ENCODE results near the gene FOXJ3.
A peak's percentile ranks its signal among the peaks of the same experiment; 100 is the strongest.

The FOXJ3 gene

DNA sequence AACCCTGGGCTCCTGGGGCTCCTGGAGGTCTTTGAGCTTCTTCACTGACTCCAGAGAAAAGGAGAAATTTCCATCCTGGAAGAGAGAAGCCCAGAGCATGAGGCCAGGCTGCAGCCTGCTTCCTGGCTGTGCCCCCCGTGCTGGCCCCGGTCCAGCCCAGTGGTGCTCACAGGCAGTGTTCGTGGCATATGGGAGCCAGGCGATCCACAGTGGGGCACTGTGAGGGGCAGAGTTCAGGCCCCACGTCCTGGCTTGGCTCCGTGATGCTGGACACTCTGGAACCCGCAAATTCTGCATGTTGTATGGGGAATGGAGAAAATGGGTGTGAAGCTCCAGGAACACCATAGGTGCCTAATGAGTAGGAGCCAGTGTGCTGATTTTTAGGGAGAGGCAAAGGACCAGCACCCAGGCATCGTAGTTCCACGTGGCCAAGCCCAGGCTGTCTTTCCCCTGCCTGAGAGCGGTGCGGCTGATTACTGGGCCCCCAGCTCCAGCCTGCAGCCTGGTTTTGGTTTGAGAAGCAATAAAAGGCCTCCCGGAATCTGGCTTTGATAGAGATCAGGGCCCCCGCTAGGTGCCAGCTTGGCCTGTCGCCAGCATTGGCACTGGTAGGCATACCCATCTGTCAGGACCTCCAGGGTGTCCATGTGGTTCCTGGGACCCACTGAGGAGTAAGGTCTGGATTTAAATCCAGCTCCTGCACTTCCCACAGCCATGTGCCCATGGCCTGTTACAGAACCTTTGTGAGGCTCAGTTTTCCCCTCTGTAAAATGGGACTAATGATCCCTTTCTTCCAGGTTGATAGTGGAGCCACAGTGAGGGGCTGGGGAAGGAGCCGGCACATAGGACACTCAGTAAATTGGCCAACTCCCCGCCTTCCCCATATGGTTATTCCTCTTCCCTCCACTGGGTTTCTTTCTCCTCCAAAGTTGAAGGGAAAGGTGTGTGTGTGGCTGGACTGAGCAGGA, 171.2 kb downstream of the FOXJ3 start:
- no peak for DNase-seq

- DNase-seq: no peak
Measured at GRCh38 chr1:42163114-42163513, 171.9 kb downstream of the FOXJ3 start.

DNA sequence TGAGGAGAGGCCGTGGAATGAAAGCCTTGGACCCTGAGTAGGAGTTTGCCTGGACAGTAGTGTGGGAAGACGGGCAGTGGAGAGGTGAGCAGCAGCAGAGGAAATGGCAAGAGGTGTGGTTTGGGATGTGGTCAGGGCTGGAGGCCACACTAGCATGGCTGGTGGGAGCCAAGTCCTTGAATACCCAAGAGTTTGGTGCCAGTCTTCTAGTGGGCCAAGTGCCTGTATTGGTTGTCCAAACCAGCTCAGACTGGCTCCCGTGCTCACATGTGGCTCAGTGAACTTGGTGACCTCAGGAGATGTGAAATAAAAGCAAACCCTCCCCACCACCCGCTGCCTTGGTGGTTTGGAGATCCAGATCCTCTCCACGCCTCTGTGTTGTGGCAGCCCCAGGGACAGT, 172.9 kb downstream of the FOXJ3 start:
- DNase-seq: no peak

DNA sequence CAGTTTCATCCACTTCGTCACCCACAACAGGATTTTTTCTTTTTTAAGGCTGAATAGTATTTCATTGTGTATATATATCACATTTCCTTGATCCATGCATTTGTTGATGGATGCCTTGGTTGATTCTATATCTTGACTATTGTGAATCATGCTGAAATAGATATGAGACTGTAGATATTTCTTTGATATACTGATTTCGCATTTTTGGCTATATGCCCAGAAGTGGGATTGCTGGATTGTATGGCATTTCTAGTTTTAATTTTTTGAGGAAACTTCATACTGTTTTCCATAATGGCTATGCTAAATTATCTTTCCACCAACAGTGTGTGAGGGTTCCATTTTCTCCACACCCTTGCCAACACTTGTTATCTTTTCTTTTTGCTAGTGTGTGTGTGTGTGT, 176.8 kb downstream of the FOXJ3 start:
- no peak for DNase-seq

DNA sequence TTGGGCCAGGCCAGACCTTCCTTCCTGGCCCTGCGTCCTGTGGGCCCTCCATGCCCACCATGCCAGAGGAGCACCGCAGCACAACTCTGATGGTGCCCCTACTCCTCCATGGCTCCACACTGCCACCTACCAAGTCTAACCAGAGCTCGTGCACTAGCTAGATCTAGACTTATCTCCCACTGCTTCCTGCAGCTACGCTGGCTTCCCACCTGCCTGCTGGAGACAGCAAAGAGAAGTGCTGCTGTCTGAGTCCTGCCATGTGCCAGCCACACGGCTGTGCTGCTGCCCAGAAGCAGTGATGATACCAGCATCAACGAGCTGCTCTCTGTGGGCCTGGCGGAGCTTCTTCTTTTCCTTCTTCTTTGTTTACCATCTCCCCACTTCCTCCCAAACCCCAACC, 177.4 kb downstream of the FOXJ3 start:
- DNase-seq: peak in 1 of 2 donors; percentile 14

- DNase-seq: no peak
Measured at GRCh38 chr1:42155362-42155761, 179.7 kb downstream of the FOXJ3 start.

DNA sequence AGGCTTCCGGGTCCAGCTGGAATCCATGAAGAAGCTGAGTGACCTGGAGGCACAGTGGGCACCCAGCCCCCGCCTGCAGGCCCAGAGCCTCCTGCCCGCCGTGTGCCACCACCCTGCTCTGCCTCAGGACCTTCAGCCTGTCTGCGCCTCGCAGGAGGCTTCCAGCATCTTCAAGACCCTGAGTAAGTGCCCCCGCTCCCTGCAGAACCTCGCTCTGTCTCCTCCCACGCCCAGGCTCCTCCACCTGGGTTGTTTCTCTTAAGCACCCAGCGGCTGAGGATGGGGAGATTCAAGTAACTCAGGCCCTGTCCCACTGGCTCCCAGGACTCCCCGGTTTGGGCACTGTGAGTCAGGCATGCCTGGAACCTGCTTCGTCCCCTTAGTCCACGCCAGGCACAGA, 180.3 kb downstream of the FOXJ3 start:
- DNase-seq: no peak

- DNase-seq: no peak
Measured at GRCh38 chr1:42153624-42154023, 181.4 kb downstream of the FOXJ3 start.

DNA sequence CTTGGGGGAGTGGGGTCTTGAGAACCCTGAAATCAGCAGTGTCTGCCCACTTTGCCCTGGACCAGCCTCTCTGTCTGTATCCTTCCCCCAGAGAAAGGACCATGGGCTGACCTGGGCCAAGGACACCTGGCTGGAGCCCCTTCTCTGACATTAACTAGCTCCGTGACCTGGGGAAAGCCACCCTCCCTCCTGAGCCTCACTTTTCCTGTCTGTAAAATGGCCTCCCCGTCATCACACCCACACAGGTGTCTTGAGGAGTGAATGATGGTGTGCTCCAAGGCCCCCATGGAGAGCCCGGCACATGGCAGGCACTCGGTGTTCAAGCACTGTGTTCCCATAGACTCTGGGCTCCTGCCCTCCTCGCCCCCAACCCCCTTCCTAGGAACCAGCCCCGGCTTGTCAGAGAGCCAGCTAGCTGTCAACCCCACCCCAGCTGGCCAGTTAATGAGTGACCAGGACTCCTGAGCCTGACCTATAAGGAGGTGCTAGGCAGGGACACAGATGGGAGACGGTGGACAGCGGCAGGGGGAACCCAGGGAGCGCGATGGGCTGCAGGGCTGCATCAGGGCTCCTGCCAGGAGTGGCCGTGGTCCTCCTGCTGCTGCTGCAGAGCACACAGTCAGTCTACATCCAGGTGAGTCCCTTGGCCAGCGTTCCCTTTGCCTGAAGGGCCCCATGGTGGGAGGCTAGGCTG, 182.0 kb downstream of the FOXJ3 start, which contains the start of gene GUCA2B:
Gene GUCA2B, plus strand, starts transcription at position 504 of the 694 bp plus-strand sequence. Its CDS starts 41 bp downstream, at position 545.
- no peak for DNase-seq

DNA sequence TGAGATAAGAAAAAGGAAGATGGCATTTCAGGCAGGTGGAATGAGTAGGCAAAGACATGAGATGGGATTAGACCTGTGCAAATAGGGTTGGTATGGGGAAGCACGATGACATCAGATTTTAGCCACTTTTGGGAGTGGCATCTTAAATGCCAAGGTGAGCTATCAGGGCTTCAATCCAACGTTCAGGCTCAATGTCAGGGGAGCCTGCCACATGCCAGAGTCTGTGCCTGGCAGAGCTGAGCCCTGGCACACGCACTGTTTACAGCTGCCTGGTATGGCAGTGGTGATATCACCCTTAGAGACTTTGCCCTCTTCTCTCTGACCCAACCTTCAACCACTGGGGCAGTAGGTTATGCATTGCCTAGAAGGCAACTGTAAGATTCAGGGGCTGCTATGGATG, 182.9 kb downstream of the FOXJ3 start:
- no peak for DNase-seq

DNA sequence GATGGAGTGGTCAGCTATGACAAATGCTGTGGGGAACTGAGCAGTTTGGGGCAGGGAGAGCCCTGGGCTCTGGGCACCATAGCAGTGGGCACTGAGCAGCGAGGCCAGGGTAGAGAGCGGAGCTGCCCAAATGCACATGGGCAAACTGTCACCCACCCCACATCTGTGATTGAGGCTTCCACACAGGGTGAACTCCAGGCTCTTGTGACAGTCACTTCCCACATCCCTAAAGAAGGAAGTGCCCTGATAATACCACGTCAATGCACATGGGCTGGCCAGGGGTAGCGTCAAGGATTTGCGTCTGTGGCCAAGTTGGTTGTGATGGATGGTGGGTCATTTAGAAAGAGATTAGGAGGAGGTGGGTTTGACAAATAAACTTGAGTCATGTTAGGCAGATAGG, 184.4 kb downstream of the FOXJ3 start:
- no peak for DNase-seq

- DNase-seq: no peak
Measured at GRCh38 chr1:42148166-42148565, 186.9 kb downstream of the FOXJ3 start.

- DNase-seq: peak; percentile 59 to 71
Measured at GRCh38 chr1:42146626-42147320, 188.3 kb downstream of the FOXJ3 start.

- DNase-seq: no peak
Measured at GRCh38 chr1:42145764-42146625, 189.0 kb downstream of the FOXJ3 start.

- DNase-seq: no peak
Measured at GRCh38 chr1:42145389-42145716, 189.7 kb downstream of the FOXJ3 start.

DNA sequence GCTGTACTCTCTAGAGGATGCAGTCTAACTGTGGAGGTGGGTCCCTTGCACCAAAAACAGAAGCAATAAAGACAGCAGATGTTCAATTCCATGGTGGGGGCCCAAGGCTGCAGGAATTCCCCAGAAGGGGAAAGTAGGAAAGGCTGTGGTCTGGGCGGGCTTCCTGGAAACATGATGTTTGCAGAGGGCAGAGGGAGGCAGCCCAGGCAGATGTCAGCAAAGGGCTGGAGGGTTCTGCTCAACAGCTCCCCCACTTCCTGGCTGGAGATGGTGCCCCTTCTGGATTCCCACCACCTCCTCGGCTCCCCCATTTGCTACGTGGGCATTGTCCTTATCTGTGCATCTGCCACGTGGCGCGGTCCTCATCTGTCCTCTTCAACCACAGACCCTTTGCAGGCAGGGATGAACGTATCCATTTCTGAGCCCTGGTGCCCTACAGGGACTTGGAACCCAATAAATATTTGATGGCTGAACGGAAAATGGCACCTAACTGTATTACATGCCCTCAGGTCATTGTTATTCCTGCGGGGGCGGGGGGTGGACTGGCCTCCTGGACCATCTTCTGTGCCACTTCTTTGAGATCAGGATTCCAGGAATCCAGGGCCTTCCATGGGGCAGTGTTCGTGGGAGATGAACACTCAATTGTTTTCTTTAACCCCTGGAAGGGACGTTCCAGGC, 190.2 kb downstream of the FOXJ3 start:
- no peak for DNase-seq

GRCh38 chr1:42143896-42144710, 190.9 kb downstream of the FOXJ3 start:
- DNase-seq: no peak

DNA sequence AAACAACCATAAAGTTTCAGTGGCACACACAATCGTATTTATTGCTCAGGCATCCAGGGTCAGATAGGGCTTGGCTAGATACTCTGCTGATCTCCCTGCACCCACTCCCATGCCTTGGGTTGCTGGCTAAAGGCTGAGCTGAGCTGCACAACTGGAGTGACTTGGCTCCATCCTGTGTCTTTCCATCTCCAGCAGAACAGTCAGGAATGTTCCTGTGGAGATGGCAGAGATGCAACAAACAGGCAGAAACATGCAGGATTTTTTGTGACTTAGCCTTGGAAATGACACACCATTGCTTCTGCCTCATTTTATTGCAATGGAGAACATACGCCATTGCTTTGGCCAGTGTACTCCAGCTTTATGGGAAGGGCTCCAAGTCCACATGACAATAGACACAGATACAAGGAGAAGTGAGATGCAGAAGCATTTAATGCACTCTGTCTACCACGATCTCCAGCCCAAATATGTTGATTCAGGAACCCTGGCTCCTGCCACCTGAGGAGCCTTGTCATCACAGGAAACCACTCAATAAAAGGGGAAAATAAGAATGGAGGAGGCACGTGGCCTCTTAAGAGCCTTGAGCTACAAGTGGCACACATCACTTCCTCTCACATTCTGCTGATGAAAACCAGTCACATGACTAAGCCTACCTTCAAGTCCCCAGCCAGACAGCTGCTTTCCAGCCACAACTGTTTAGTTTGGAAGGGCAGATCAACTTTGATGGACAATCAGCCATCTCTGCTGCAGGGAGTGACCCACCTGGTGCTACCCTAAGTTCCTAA, 191.9 kb downstream of the FOXJ3 start:
- no peak for DNase-seq

DNA sequence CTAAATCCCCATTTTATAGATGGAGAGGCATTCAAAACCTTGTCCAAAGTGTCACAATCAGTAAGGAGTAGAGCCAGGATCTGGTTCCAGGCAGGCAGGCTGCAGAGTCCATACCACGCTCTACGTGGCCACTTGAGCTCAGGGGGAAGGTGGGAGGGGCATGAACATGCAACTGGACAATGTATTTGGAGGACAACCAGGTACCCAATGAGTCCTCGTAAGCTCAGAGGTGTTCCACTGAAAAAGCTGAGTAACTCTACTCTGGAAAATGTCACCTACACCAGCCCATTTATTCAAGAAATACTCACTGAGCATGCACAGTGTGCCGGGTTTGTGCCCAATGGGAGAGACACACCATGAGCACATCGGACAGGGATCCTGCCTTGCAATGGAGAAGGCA, 193.1 kb downstream of the FOXJ3 start:
- no peak for DNase-seq

GRCh38 chr1:42140191-42140590, 194.8 kb downstream of the FOXJ3 start:
- no peak for DNase-seq
